HCT116 (cell line): ENCODE data around the gene KRTAP10-7. TPM values are rescaled to one million over a fixed set of nuclear protein-coding genes. Genes with fewer than 3 reads are reported as not detected.

Experiments
- ATAC-seq: fragments of 200-7000 bp; cut with Tn5 transposase; 2 replicates; pipeline ENCODE4 v1.9.1; 2020; ENCODE audit warnings: mild to moderate bottlenecking, moderate library complexity
- BruUV-seq: library from RNA; stranded (reverse); fragments of 400-500 nt; replicated peaks from 2 replicates; lab custom pipeline; 2021; lab: Mats Ljungman, UMichigan
- CTCF ChIA-PET: fragments of 300-600 bp; sonication (Branson Sonifier 250); formaldehyde crosslinking; loops from one replicate; lab custom pipeline; 2021; ENCODE audit warnings: antibody characterized with exemption; lab: Charles Lee
- POLR2A ChIA-PET: fragments of 300-600, 350-600 bp; sonication (Branson Sonifier 250); formaldehyde crosslinking; loops from one replicate; lab custom pipeline; 2021; ENCODE audit warnings: antibody characterized with exemption; lab: Charles Lee
- RAD21 ChIA-PET, 2 experiments: fragments of 300-600 bp; sonication (Branson Sonifier 250); formaldehyde crosslinking; loops; one replicate each; lab custom pipeline; 2023; ENCODE audit warnings: low total read pairs in 2 of 2; ENCODE audit not compliant: uncharacterized antibody in 2 of 2, unreplicated experiment in 2 of 2, low non-redundant PET in 1 of 2; lab: Charles Lee
- DNase-seq: peaks from one replicate; pipeline ENCODE4 v3.0.0-alpha.2; 2010; ENCODE audit warnings: low read depth, low spot score
- H2AFZ ChIP-seq: fragments of 200-600 bp; shearing (Covaris generic), sonication (generic); 2 replicates; pipeline ENCODE4 v1.6.1; 2017; ENCODE audit warnings: low read depth, mixed run types, mixed read lengths, antibody characterized with exemption, low read length; ENCODE audit not compliant: poor library complexity, severe bottlenecking
- H3K27ac ChIP-seq: 2 replicates; pipeline ENCODE4 v1.5.1; 2012; ENCODE audit warnings: low read depth, low read length
- H3K27me3 ChIP-seq: fragments of 200-600 bp; sonication (generic); 2 replicates; pipeline ENCODE4 v1.6.1; 2016; ENCODE audit warnings: mixed run types, low read length, mixed read lengths; ENCODE audit not compliant: insufficient read depth
- H3K36me3 ChIP-seq, 2 experiments: fragments of 200-500 bp in 1 of 2; fragments of 200-600 bp in 1 of 2; sonication (Bioruptor generic) in 1 of 2; sonication (generic) in 1 of 2; 2 replicates each; pipeline versions ENCODE4 v1.5.1 to v1.6.1; 2014 to 2016; ENCODE audit warnings: low read length in 2 of 2, inconsistent platforms in 1 of 2, mixed read lengths in 1 of 2, mixed run types in 1 of 2; ENCODE audit not compliant: insufficient read depth in 2 of 2, control insufficient read depth in 1 of 2
- H3K4me1 ChIP-seq, 2 experiments: fragments of 200-600 bp in 1 of 2; sonication (generic) in 1 of 2; 2 replicates each; pipeline versions ENCODE4 v1.5.1 to v1.6.1; 2012 to 2017; ENCODE audit warnings: low read length in 2 of 2, inconsistent platforms in 1 of 2, mild to moderate bottlenecking in 1 of 2, mixed read lengths in 1 of 2, mixed run types in 1 of 2, moderate library complexity in 1 of 2; ENCODE audit not compliant: insufficient read depth in 2 of 2, control insufficient read depth in 1 of 2
- H3K4me2 ChIP-seq: fragments of 200-600 bp; sonication (generic); 2 replicates; pipeline ENCODE4 v1.6.1; 2017; ENCODE audit warnings: mixed run types, low read length, mixed read lengths
- H3K4me3 ChIP-seq, 2 experiments: fragments of 200-600 bp in 1 of 2; sonication (generic) in 1 of 2; replicated peaks in 1 of 2; 2 replicates each; pipeline ENCODE4 v1.5.1; 2011 to 2016; ENCODE audit warnings: low read length in 2 of 2, control low read depth in 1 of 2, low read depth in 1 of 2, mild to moderate bottlenecking in 1 of 2, mixed read lengths in 1 of 2, mixed run types in 1 of 2
- H3K79me2 ChIP-seq: fragments of 200-600 bp; sonication (generic); 2 replicates; pipeline ENCODE4 v1.6.1; 2017; ENCODE audit warnings: mild to moderate bottlenecking, mixed run types, low read length, moderate library complexity, mixed read lengths; ENCODE audit not compliant: insufficient read depth
- H3K9ac ChIP-seq: fragments of 200-600 bp; sonication (generic); 2 replicates; pipeline ENCODE4 v1.6.1; 2016; ENCODE audit warnings: low read length, mixed read lengths
- H3K9me2 ChIP-seq: fragments of 200-600 bp; sonication (generic), shearing (Covaris generic); 2 replicates; pipeline ENCODE4 v1.6.1; 2017; ENCODE audit warnings: mixed run types, mild to moderate bottlenecking, moderate library complexity; ENCODE audit not compliant: insufficient read depth
- H3K9me3 ChIP-seq, 2 experiments: fragments of 200-500 bp in 1 of 2; fragments of 200-600 bp in 1 of 2; sonication (Bioruptor generic) in 1 of 2; sonication (generic) in 1 of 2; 2 replicates each; pipeline ENCODE4 v1.6.1; 2014 to 2017; ENCODE audit warnings: low read length in 2 of 2, mixed read lengths in 2 of 2, inconsistent platforms in 1 of 2, low read depth in 1 of 2, mild to moderate bottlenecking in 1 of 2, mixed run types in 1 of 2, moderate library complexity in 1 of 2; ENCODE audit not compliant: control insufficient read depth in 1 of 2, insufficient read depth in 1 of 2
- H4K20me1 ChIP-seq: fragments of 200-600 bp; sonication (generic), shearing (Covaris generic); 2 replicates; pipeline ENCODE4 v1.6.1; 2017; ENCODE audit warnings: mixed run types, mild to moderate bottlenecking, moderate library complexity; ENCODE audit not compliant: insufficient read depth
- CBX3 ChIP-seq: IDR thresholded peaks from 2 replicates; pipeline ENCODE4 v1.6.1; 2012; ENCODE audit warnings: low read depth
- EGR1 ChIP-seq: IDR thresholded peaks from 2 replicates; pipeline ENCODE4 v1.6.1; 2012; ENCODE audit warnings: low read depth
- ELF1 ChIP-seq: IDR thresholded peaks from 2 replicates; pipeline ENCODE4 v1.6.1; 2012; ENCODE audit warnings: low read depth, borderline replicate concordance
- EZH2 ChIP-seq: fragments of 200-600 bp; sonication (generic); IDR thresholded peaks from 2 replicates; pipeline ENCODE4 v1.6.1; 2017; ENCODE audit warnings: antibody characterized with exemption, mixed run types
- EZH2phosphoT487 ChIP-seq: fragments of 200-600 bp; IDR thresholded peaks from 2 replicates; pipeline ENCODE4 v1.6.1; 2018; ENCODE audit warnings: antibody characterized with exemption, borderline replicate concordance
- JUND ChIP-seq: IDR thresholded peaks from 2 replicates; pipeline ENCODE4 v1.6.1; 2012
- POLR2A ChIP-seq: IDR thresholded peaks from 2 replicates; pipeline ENCODE4 v1.7.0; 2011; ENCODE audit warnings: borderline replicate concordance; ENCODE audit not compliant: insufficient read depth, insufficient read length; ENCODE audit errors: extremely low read depth
- RAD21 ChIP-seq: IDR thresholded peaks from 2 replicates; pipeline ENCODE4 v1.6.1; 2012; ENCODE audit warnings: low read depth, mild to moderate bottlenecking
- SP1 ChIP-seq: IDR thresholded peaks from 2 replicates; pipeline ENCODE4 v1.6.1; 2012; ENCODE audit warnings: low read depth
- TCF7L2 ChIP-seq: IDR thresholded peaks from 2 replicates; pipeline ENCODE4 v1.7.0; 2011; ENCODE audit warnings: borderline replicate concordance, inconsistent platforms; ENCODE audit not compliant: insufficient read depth, insufficient read length; ENCODE audit errors: extremely low read depth
- YY1 ChIP-seq: IDR thresholded peaks from 2 replicates; pipeline ENCODE4 v1.6.1; 2011; ENCODE audit warnings: low read length, low read depth, moderate library complexity, mild to moderate bottlenecking; ENCODE audit not compliant: insufficient replicate concordance; ENCODE audit errors: extremely low read depth
- ZFX ChIP-seq: fragments of 450-650 bp; IDR thresholded peaks from 2 replicates; pipeline ENCODE4 v1.6.1; 2017
- ZNF274 ChIP-seq: fragments of 200-500 bp; sonication (Bioruptor generic); IDR thresholded peaks from 2 replicates; pipeline ENCODE4 v1.6.1; 2014; ENCODE audit warnings: mild to moderate bottlenecking, low read depth, low read length, inconsistent platforms
- intact Hi-C: fragments of 100-400 bp; cut with micrococcal nuclease; formaldehyde crosslinking; loops from 2 replicates; pipeline ENCODE4 v1.10.0; 2022
- total RNA-seq: library from RNA; stranded (reverse); gene quantifications from one replicate; pipeline ENCODE4 v1.2.1, GENCODE V29; 2021; ENCODE audit not compliant: unreplicated experiment
- TF ChIP-seq, protein P1 (sequence below): IDR thresholded peaks from 2 replicates; pipeline ENCODE4 v1.6.1; 2012; ENCODE audit warnings: low read depth
- TF ChIP-seq, protein P2 (sequence below): IDR thresholded peaks from 2 replicates; pipeline ENCODE4 v1.6.1; 2011; ENCODE audit warnings: mild to moderate bottlenecking, low read length, moderate library complexity; ENCODE audit not compliant: insufficient replicate concordance; ENCODE audit errors: extremely low read depth

The KRTAP10-7 gene
- total RNA-seq, 1 experiment from 2014 or later: not detected

DNA sequence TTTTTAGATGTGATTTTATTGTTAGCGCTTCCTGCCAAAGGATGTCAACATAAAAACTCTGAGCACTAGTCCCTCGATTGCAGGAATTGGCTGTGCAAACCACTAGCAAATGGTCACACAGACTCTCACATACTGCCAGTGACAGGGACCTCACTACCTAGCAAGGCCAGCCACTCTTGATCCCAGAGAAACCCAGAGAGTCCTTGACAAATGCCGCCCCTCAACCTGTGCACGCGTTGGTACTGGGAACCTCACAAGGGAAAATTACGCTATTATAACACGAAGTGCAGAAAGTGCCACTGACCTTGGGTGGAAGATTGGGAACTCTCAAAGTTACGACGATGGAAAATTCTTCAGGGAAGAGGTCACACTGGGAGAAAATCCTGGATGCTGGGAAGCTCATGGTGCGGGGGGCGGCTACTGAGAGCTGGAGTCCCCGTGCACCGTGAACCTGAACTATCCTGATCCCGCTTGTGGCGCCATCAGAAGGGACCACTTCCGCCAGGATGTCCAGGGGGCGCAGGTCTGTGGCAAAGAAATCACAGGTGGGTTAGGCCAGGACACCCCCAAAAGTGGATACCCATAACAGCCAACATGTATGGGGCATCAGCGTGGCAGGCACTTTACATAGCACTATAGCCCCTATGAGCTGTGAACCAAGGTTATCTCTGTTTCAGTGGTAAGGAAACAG is 32.8 kb upstream of the KRTAP10-7 start:
- ChIA-PET POLR2A (no interaction called here), RAD21 (no interaction called here), CTCF (no interaction called here)
- no peak overlapping the region for H3K9ac ChIP-seq
- no peak overlapping the region for H3K27ac ChIP-seq
- DNase-seq (no peak), ATAC-seq (no peak)
- H3K9me3 ChIP-seq: no peaks in the 10 kb centered on the region
- H3K36me3 ChIP-seq: no peaks in the 10 kb centered on the region
- intact Hi-C loops: loop anchor here (10.0 kb wide), 1 partner anchor 107 kb away; no protein-coding TSS in a partner anchor
- no peak overlapping the region for H3K4me2 ChIP-seq
- H3K4me1 ChIP-seq: no peaks in the 10 kb centered on the region
- no peaks in the 10 kb centered on the region for H3K9me2 ChIP-seq
- no peaks in the 10 kb centered on the region for H4K20me1 ChIP-seq
- BruUV-seq: no TSS peak
- no peak overlapping the region for H3K4me3 ChIP-seq
- TF ChIP-seq EZH2phosphoT487: no peak
- no peak for TF ChIP-seq ZFX
- no peak for TF ChIP-seq EZH2
- TF ChIP-seq JUND: no peak
- TF ChIP-seq RAD21: no peak
- no peak for TF ChIP-seq ELF1
- TF ChIP-seq CBX3: no peak
- TF ChIP-seq POLR2A: no peak
- TF ChIP-seq EGR1: no peak
- TF ChIP-seq TCF7L2: no peak
- peaks cover 6% of the 10 kb centered on the region for H3K27me3 ChIP-seq
- H2AFZ ChIP-seq: no peak overlapping the region
- no peaks in the 10 kb centered on the region for H3K79me2 ChIP-seq

DNA sequence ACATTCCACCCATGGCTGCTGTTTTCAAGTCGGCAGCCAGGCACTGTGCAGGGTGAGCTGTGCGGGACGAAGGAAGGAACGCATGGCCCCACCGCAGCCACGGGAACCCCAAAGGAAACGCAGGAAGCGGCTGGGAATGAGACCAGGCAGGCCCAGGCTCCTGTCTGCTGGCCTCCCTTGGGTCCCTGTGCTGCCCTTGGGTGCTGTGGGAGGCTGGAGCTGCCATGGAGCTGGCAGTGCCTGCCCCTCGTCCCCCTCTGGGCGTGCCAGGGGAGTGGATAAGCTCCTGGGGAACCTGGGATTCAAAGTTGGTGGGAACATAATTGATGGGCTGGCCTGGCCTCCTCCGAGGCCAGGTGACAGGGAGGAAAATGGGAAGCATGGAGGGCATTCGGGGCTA is 32.1 kb upstream of the KRTAP10-7 start:
- no TSS peak for BruUV-seq
- ChIA-PET CTCF (no interaction called here), RAD21 (no interaction called here), POLR2A (no interaction called here)
- no peak for ATAC-seq
- H3K36me3 ChIP-seq: no peaks in the 10 kb centered on the region
- no peak overlapping the region for H3K4me2 ChIP-seq
- no peak overlapping the region for H3K9ac ChIP-seq
- DNase-seq: no peak
- no peaks in the 10 kb centered on the region for H3K4me1 ChIP-seq
- H3K9me2 ChIP-seq: no peaks in the 10 kb centered on the region
- H3K79me2 ChIP-seq: no peaks in the 10 kb centered on the region
- H4K20me1 ChIP-seq: no peaks in the 10 kb centered on the region
- H2AFZ ChIP-seq: no peak overlapping the region
- H3K9me3 ChIP-seq: no peaks in the 10 kb centered on the region
- H3K27ac ChIP-seq: no peak overlapping the region
- peaks cover 6% of the 10 kb centered on the region for H3K27me3 ChIP-seq
- H3K4me3 ChIP-seq: no peak overlapping the region
- intact Hi-C loops: loop anchor here (10.0 kb wide), 1 partner anchor 107 kb away; no protein-coding TSS in a partner anchor
- no peak for TF ChIP-seq YY1
- no peak for TF ChIP-seq ZNF274
- no peak for TF ChIP-seq TCF7L2
- TF ChIP-seq JUND: no peak
- no peak for TF ChIP-seq SP1
- TF ChIP-seq RAD21: no peak
- TF ChIP-seq POLR2A: no peak
- TF ChIP-seq, protein P1, sequence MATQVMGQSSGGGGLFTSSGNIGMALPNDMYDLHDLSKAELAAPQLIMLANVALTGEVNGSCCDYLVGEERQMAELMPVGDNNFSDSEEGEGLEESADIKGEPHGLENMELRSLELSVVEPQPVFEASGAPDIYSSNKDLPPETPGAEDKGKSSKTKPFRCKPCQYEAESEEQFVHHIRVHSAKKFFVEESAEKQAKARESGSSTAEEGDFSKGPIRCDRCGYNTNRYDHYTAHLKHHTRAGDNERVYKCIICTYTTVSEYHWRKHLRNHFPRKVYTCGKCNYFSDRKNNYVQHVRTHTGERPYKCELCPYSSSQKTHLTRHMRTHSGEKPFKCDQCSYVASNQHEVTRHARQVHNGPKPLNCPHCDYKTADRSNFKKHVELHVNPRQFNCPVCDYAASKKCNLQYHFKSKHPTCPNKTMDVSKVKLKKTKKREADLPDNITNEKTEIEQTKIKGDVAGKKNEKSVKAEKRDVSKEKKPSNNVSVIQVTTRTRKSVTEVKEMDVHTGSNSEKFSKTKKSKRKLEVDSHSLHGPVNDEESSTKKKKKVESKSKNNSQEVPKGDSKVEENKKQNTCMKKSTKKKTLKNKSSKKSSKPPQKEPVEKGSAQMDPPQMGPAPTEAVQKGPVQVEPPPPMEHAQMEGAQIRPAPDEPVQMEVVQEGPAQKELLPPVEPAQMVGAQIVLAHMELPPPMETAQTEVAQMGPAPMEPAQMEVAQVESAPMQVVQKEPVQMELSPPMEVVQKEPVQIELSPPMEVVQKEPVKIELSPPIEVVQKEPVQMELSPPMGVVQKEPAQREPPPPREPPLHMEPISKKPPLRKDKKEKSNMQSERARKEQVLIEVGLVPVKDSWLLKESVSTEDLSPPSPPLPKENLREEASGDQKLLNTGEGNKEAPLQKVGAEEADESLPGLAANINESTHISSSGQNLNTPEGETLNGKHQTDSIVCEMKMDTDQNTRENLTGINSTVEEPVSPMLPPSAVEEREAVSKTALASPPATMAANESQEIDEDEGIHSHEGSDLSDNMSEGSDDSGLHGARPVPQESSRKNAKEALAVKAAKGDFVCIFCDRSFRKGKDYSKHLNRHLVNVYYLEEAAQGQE: no peak
- TF ChIP-seq ZFX: no peak
- TF ChIP-seq, protein P2, sequence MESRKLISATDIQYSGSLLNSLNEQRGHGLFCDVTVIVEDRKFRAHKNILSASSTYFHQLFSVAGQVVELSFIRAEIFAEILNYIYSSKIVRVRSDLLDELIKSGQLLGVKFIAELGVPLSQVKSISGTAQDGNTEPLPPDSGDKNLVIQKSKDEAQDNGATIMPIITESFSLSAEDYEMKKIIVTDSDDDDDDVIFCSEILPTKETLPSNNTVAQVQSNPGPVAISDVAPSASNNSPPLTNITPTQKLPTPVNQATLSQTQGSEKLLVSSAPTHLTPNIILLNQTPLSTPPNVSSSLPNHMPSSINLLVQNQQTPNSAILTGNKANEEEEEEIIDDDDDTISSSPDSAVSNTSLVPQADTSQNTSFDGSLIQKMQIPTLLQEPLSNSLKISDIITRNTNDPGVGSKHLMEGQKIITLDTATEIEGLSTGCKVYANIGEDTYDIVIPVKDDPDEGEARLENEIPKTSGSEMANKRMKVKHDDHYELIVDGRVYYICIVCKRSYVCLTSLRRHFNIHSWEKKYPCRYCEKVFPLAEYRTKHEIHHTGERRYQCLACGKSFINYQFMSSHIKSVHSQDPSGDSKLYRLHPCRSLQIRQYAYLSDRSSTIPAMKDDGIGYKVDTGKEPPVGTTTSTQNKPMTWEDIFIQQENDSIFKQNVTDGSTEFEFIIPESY: no peak
